HG02763 (cell line): ENCODE data around the gene SLC22A6.
"Not testable (repeated sequence)": the region's sequence is repeated elsewhere in the genome, so short reads cannot be mapped to it uniquely, and the experiment has no call there.

Source experiments
- ATAC-seq: cut with Tn5 transposase; IDR thresholded peaks from one replicate; pipeline ENCODE4 v1.9.1; 2021; ENCODE audit warnings: mild to moderate bottlenecking, moderate library complexity; ENCODE audit not compliant: unreplicated experiment

SLC22A6 gene

DNA sequence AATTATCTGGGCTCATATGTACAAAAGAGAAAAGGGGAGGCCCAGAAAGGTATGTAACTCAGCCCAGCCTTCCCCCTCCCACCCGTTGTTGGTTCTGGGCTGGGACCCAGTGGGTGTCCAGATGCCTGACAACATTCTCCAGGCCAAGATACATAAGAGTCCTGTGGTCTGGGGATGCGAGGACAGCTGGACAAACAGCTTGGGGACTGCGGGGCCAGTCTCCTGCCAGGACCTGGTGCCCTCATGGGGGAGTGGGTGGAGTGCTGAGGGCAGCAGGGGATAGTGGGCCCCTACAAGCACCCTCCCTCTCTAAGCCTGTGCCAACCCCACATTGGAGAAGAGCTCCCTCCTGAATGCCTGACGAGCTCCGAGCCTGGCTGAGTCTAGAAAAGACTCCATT is 3.5 kb upstream of the SLC22A6 start:
- ATAC-seq, result no peak

DNA sequence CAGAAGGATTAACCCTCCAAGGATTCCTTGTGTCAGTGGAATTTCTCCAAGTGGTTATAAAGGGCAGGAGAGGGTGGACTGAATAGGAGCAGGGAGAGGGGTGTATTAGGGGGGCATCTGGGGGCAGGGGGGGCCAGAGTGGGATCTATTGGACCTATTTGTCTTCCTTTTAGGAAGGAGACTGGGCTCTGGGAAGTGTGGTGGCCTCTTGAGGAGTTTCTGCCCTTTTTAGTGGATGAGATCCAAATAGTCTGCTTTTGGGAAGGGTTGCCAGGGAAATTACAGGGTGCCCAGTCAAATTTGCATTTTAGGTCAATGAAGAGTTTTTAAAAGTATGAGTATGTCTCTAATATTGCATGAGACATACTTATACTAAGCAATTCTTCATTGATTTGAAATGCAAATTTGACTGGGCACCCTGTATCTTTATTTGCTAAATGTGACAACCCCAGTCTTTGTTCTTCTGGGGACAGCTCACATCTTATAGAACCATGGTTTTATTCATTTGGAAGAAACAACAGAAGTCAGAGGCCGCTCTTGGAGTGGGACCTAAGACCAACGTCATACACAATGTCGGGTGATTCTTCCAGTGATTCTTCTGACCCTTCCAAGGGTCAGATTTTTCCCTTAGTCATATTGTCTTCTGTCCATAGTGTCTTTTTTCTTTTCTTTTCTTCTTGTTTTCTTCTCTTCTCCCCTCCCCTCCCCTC is 429 bp upstream of the SLC22A6 start:
- no peak for ATAC-seq

DNA sequence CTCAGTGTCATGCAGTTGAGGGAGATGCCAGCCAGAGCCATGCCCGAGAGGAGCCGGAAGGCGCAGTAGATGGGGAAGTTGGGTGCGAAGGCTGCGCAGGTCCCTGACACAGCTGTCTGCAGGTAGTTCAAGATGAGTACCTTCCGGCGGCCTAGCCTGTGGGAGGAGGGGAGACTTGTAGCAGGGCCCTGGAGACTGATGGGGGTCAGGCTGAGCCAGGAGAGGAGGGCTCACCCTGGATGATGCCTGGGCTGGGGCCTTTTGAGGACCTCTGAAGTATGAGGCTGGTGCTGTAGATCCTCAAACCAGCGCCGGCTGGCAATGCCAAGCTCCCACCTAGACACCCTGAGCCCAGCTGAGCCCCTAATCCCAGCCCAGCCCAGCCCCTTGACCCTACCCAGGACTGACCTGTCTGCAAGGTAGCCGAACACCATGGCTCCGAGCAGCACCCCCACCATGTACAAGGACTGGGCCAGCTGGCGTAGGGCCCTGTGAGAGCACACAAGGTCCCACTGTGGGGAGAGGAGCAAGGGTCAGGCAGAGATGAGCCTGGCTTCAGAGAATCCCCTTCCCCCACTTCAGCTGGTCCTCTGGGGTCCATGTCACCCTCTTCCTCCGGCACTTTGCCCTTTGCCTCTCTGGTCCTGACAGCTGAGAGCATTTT is 1.1 kb downstream of the SLC22A6 start:
- ATAC-seq, result no peak

DNA sequence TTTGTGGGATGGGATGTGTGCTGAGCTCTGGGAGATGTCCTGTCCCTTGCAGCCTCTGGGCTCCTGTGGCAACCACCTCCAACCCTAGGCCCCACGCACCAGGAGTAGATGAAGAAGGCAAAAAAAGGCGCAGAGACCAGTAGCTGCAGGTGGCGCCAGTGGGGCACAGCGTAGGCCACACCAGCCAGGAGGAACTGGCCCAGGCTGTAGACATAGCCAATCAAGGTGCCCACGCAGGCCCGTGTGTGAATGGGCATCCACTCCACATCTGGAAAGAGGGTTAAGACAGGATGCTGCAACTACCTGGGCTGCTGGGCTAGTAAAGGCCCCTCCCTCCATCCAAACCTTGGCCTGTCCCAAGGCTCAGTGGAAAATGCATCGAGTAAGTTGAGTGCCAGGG is 3.0 kb downstream of the SLC22A6 start:
- no peak for ATAC-seq

DNA sequence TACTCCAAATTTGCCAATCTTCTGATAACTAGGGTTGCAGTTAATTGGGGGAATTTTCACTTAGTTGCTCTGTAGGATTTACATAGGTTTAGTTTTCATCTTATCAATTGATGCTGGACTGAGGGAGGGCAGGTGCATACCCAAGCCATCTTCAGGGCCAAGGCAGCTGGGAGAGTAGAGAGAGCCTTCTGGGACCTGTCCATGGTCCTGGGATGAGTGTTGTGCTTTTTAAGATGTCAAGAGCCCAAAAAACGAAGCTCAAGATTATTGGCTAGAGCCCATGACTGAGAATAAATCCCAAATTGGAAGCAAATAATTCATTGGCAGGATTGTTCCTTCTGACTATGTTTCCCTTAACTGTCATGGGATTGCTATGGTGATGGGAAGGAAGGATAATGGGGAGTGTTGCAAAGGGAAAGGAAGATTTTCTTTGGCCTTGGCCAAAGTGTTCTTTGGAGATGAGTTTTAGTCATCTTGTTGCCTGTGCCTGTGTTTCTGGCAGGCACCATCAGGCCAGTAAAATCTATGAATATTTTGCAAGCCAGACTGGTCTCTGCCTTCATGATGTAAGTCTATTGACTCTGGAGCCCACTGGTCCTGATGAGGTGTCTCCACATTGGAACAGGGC is 4.5 kb downstream of the SLC22A6 start:
- no peak for ATAC-seq

DNA sequence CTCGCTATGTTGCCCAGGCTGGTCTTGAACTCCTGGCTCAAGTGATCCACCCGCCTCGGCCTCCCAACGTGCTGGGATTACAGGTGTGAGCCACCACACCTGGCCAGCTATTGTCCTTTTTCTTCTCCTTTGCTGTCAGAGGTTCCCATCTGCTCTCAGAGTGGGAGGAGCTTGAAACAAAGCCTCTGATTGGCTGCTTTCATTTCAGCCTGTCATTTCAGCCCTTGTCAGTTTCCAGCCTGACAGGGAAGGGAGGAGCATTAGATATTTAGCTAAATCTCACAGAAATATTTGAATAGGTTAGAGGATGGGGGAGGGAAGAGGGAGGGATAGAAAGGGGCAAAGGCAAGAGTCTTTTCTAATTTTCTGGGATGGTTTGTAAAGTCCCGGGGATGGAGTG is 8.7 kb downstream of the SLC22A6 start:
- ATAC-seq, result no peak

DNA sequence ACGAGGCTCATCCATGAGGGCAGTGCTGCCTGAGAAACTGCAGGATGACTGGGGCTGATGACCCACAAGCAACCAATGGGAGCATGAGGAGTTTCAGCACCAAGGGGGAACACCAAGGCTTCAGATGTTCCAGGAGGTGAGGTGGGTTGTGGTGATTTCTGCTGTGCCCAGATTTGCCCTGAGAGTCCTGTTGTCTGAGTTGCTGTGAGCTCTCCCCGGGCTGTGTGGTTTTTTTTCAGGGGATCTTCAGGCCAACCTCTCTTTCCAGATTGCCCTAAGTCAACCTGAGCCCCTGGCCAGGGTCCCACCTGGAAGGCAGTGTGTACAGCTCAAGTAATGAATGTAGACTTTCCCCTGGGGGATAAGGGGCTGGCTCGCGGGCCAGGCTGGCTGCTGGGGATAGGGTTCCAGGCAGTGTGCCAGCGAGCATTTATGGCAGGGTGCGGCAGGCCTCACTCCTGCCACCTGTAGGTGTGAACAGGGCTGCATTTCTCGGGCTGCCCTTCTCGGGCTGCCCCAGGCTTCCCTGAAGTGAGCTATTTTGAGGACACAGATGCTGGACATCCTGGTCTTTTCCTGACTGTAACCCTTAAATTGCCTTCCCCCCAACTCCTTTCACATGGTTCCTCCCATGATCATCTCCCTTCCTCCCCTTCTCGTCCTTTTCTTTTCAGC is 9.8 kb downstream of the SLC22A6 start:
- no peak for ATAC-seq

DNA sequence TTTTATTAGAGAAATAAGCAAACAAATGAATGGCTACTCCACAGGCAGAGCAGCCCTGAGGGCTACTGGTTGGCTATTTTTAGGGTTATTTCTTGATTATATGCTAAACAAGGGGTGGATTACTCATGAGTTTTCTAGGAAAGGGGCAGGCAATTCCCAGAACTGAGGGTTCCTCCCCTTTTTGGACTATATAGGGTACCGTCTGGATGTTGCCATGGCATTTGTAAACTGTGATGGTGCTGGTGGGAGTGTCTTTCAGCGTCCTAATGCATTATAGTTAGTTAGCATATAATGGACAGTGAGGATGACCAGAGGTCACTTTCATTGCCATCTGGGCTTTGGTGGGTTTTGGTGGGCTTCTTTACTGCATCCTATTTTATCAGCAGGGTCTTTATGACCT is 19.2 kb downstream of the SLC22A6 start:
- no peak for ATAC-seq

DNA sequence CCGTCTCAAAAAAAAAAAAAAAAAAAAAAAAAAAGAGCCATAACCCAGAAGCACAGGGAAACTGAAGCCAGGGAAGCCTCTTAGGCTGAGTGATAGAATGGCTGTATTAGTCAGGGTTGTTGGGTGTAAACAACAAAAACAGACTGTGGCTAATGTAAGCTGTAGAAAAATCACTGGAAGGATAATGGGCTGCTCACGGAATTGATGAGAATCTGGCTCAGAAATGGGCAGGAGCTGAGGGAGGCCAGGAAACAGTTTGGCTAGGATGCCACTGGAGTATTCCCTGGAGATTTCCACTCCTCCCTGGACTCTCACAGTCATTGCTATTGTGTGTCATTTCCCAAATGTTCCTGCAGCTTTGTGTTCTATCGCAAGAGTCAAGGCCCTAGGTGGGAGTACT is 22.4 kb downstream of the SLC22A6 start:
- ATAC-seq, result no peak

DNA sequence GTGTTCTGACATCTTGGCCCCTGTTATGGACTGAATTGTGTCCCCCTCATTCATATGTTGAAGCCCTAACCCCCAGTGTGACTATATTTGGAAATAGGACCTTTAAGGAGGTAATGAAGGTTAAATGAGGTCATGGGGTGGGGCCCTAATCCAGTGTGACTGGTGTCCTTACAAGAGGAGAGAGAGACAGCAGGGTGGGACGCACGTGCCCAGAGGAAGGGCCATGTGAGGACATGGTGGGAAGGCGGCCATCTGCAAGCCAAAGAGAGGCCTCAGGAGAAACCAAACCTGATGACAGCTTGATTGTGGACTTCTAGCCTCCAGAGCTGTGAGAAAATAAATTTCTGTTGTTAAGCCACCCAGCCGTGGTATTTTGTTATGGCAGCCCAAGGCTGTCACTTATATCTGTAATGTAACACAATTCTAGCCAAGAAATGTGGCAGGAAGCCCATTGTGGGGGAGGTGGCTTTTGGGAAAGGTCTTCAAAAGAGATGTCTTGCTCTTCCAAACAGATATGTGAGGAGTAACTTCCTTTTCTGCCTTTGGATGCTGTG is 23.7 kb downstream of the SLC22A6 start:
- no peak for ATAC-seq

DNA sequence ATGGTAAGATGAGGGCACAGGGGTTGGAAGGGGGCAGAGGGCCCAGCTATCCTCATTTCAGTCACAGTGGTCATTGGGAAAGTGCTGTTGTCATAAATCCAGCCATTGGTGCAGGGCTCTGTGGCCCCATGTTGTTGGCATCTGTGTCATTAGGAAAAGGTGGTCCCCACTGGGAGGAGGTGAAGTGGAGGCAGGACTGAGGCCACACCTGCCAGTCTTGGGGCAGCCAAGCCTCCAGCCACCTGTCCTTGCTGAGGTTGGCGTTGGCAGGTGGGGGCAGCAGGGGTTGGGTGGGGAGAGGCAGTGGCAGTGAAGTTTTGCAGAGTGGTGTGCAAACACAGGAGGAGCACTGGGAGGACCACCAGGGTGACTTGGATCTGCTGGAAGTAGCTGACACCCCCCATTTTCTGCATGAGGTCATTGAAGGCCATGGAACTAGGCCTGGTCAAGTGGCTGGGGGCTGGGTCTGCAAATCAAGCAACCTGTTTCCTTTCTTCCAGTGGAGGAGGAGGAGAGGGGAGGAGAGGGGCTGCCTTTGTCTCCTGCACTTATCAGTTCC is 25.3 kb downstream of the SLC22A6 start:
- no peak for ATAC-seq

DNA sequence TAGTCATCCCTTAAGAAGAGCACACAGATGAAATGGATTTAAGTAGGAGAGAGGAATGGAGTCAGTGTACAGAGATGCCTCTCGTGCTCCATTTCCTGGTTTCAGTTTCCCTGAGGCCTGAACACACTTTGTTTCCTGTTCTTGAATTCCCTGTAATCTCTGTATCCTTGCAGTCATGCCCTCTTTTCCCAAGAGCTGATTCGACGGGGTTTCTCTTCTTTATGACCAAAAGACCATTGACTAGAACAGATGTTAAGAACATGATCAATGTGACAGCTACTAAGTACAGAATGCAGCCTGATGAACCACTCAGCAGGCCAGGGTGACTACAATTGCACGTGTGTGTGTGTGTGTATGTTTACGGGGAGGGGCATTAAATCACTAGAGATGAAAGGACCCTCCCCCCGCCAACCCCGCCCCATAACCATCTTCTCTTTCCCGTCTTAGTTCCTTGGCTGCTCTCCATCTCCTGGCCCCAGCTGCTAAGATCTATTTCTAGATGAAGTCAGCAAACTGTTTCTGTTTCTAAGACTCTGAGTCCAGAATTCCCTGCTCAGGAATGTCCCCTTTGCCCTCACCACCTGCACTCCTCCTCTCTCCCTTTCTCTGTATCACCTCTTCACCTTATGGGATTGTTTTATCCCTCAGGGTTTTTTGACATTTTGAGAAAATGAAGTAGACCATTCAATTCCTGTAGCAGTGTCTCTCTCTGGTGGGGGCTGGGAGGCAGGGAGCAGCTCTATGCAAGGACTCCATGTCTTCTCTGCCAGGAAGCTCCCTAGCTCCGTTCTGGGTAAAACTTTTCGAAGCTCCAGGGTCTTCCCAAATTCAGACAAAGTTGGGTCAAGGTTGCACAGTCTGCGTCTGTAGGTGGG is 26.0 kb downstream of the SLC22A6 start:
- no peak for ATAC-seq

DNA sequence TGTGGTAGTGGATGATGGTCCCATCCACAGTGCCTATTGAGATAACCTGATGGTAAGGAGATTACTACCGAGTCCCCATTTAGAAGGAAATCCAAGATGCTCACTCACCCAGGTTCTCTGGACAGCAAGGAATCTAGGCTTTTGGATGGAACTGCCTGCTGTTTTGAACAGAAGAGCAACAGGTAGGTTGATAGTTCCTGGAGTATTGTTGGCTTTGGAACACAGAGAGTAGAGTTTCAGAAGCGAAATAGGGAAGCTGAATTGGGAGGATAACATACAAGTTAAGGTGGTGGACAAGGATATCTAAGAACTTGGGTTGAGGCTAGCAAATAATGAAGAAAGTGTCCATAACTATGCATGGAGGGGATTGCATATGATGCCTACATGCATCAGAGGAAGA is 27.6 kb downstream of the SLC22A6 start:
- ATAC-seq, result no peak

DNA sequence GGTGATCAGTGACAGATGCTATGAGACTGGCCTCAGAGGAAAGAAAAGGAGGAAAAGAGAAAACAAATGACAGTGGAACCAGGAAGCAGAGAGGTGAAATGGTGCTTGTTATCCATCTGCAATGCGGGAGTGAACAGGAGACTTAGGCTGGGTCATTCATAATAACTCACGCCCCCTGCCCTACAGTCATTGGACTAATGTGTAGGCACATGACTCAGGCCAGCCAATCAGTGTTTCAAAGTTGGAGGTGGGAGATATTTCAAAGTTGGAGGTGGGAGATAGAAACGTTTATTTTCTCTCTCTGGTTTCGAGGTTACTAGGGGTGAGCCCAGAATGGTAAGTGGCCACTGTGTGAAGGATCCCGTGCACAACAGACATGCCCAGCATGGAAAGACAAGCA is 30.3 kb downstream of the SLC22A6 start:
- no peak for ATAC-seq

DNA sequence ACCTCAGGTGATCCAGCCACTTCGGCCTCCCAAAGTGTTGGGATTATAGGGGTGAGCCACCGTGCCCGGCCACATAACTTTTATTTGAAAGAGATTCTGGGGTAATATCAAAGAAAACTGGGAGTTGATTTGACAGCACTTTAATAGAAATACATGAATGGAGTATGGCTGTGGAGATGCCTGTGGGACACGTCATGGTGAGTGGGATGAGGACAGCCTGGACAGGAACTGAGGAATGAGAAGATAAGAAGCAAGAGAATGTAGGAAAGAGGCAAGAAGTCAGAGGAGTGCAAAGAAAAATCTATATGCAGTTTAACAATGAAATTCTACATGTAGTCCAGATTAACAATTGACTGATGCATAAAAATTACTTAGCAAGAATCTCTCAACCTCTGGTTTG is 31.0 kb downstream of the SLC22A6 start:
- no peak for ATAC-seq

DNA sequence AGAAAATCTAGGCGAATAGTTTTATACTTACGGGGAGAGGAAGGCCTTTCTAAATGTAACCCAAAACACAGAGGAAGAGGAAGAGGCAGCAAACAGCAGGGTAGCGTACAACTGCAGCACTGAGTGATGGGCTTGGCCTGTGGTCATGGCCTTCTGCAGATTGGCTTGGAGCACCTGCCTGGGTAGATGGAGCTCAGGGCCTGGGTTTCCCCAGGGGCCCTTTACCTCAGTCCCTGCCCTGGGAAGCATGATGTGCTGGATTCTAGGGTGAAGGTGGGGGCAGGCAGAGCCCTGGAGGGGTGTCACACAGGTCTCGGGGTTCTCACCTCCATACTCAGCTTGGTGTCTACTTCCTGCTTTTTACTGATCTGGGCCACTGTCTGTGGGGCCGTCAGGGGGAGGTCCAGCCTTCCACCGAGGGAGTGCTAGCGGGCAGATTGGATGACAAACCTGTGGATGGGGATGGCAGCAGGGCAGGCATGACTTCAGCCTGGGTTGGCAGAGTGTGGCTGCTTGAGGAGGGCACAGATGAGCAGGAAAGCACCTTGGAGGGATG is 35.9 kb downstream of the SLC22A6 start:
- no peak for ATAC-seq

DNA sequence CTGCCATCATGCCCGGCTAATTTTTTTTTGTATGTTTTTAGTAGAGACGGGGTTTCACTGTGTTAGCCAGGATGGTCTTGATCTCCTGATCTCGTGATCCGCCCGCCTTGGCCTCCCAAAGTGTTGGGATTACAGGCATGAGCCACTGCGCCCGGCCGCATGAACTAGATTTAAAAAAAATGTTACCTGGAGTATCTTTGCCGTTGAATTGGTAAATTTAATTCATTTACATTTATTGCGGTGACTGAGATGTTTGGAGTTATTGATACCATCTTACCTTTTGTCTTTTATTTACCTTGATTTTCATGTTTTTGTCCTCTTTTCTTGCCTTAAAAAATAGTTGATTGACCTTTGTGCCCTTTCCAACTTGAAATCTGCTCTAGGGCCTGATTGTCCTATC is 39.2 kb downstream of the SLC22A6 start:
- ATAC-seq, result not testable (repeated sequence)

DNA sequence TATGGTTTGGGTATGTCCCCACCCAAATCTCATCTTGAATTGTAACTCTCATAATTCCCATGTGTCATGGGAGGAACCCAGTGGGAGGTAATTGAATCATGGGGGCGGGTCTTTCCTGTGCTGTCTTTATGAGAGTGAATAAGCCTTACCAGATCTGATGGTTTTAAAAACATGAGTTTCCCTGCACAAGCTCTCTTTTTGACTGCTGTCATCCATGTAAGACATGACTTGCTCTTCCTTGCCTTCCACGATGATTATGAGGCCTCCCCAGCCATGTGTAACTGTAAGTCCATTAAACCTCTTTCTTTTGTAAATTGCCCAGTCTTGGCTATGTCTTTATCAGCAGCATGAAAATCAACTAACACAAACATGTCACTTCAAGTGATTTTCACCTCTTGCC is 47.2 kb downstream of the SLC22A6 start:
- not testable (repeated sequence) for ATAC-seq

DNA sequence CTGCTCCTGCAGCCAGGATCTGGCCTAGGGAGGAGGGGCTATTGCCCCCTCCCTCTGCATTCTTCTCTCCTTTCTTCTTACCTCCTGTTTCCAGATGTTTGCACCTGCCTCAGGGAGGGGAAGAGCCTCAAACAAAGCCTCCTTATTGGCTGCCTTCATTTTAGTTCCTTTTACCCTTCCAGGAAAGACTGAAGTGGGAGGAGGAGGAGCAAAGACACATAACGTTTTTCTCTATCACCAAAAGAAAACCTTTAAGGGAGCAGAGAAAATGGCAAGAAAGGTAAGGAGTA is 50.3 kb downstream of the SLC22A6 start:
- no peak for ATAC-seq
